ENCODE data around the gene WDR48.
"Not testable (repeated sequence)": the region's sequence is repeated elsewhere in the genome, so short reads cannot be mapped to it uniquely, and the experiment has no call there.

Gene WDR48

DNA sequence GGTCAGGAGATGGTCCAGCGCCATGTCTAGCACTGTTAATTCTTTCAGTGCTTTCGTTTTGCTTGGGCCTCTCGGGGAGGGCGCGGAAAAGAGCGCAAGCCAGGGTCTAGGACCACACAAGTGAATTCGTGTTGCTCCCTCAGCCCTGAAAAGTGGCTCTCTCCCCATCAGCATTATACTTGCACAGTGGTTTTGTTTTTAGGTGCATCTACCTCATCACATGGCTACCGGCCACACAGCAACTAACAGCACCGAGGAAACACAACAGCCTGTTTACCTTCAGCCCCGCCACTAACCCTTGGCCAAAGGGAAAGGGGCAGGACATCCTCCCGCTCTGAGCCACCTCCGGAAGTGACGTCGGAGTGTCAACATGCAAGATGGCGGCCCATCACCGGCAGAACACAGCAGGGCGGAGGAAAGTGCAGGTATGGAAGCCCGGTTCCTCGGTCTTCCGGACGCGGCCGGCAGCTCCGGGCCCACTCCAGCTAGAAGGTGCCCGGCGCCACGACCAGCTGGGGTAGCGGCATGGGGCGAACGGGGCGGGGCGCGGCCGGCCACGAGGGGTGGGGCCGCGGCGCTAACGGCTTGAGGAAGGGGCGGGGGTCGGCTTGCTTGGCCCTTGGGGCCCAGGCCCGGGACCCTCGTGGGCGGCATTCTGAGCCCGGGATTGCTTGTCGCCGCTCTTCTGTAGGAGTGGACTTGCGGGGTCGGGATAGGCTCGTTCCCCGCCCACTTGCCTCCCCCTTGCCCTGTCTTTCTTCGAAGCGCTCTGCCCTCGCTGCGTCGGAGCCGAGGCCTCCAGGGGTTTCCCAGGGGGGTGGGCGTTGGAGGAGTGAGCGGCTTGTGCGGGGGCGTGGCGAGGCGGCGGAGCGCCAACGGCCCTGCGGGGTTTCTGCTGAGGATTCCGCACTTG, at the start of gene WDR48, which contains the start of gene SCN11A:
Gene WDR48 (plus strand): TSS at position 368 of the 913 bp plus-strand sequence. CDS start 10 bp downstream, at position 378.
Gene SCN11A (minus strand): TSS at position 296 of the 913 bp plus-strand sequence. CDS start 101,582 bp downstream, outside the sequence.
- DNase-seq: peak; percentile 86

DNA sequence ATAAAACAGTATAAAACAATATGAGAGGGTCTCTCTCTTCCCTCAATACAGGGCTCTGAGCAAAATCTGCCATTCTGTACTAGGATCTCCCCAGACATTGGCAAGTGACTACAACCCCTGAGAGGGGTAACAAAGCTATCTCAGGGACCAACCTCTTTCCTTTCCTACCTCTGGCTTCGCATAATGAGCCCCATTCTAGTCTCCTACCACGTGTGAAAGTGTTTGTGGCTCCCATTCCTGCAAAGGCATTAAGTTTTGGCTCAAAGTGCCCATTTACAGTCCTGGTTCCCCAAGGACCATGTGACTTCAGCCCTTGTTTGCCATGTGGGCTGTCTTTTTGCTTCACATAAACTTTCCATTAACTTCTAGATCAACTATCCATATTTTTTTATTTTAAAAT, 46.5 kb upstream of the WDR48 start:
- no peak for DNase-seq

DNA sequence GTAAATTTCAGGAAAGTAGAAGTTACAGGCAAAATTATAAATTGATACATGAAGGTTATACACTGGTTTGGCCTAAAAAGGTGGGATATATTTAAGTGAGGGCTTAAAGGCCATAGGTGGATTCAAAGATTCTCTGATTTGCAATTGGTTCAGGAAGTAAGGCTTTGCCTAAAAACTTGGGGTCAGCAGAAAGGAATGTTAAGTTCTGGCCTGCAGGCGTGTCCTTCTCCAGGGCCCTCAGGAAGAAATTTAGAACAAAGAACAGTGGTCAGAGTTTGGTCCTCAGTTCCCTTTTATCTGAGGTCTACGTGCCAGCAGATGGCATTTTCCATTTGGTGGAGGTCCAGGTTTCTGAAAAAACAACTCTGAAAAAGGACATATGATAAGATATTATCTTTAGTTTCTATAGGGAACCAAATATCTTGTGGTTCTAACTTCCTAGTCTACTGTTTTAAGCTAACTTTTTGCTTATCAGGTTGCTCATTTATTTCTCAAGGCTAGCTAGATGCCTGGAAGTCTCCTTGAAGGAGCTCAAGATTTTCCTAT, 40.6 kb upstream of the WDR48 start:
- no peak for DNase-seq

- DNase-seq: no peak
These were observed 38.5 kb upstream of the WDR48 start for GRCh38 chr3:39013289-39013688.

DNA sequence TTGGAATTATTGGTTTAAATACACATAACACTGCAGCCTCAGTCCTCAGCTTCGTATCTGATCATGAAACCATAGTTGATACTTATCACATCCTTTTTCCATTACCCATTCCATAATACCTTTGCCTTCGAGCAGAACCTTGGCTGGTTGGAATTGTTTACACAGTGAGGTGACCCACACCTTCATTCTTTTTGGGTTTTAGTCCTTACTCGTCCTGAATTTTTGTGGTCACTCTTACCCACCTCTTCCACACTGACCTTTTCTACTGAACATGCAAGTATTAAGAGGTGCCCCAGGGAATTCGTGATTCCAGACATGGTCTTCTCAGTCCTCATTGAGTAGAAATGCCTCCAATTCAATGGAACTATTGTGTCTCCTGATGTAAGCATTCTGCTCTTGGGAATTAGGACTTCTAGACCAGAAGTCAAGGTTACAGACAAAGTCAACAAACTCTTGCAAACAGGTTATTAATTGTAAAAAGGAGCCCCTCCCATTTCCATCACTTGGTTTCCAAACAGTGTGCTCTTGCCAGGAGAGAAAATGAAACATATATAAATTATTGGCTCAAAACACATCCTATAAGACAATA, 37.8 kb upstream of the WDR48 start:
- DNase-seq: no peak

DNA sequence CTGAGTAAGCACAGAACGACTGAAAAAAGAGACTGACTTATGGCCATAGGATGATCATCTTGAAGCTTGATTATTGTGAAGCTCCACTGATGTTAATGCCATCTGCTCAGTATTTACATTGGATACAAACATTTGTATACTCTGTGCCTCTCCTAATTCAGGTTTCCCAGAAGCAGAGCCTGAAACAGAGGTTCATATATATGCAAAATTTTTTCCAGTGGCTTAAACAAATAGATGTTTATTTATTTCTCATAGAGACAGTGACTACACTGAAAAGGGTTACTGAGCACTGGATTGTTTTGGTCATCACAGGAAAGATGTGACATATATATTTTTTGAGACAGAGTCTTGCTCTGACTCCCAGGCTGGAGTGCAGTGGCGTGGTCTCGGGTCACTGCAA, 36.4 kb upstream of the WDR48 start:
- no peak for DNase-seq

DNA sequence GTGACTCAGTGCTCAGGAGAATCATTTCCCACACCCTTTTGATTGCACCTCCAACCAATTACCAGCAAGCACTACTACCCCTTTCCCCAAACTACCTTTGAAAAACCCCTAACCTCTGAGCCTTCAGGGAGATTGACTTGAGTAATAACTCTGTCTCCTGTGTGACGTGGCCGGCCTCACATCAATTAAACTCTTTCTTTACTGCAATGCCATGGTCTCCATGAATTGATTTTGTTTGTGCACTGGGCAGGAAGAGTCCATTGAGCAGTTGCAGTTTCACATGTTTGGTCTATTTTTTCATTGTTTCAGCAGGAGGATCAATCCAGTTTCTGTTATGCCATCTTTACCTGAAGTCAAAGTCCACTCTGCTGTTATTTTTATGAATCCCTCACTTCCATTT, 32.5 kb upstream of the WDR48 start:
- DNase-seq: no peak

GRCh38 chr3:39021029-39021428, 30.8 kb upstream of the WDR48 start:
- DNase-seq: no peak

GRCh38 chr3:39021465-39022285, 30.1 kb upstream of the WDR48 start:
- no peak for DNase-seq

GRCh38 chr3:39022286-39022630, 29.6 kb upstream of the WDR48 start:
- DNase-seq: no peak

- no peak for DNase-seq
These were observed 27.3 kb upstream of the WDR48 start for GRCh38 chr3:39024497-39024896.

GRCh38 chr3:39025222-39025970, 26.4 kb upstream of the WDR48 start:
- DNase-seq: no peak

- no peak for DNase-seq
These were observed 23.3 kb upstream of the WDR48 start for GRCh38 chr3:39028546-39028945.

DNA sequence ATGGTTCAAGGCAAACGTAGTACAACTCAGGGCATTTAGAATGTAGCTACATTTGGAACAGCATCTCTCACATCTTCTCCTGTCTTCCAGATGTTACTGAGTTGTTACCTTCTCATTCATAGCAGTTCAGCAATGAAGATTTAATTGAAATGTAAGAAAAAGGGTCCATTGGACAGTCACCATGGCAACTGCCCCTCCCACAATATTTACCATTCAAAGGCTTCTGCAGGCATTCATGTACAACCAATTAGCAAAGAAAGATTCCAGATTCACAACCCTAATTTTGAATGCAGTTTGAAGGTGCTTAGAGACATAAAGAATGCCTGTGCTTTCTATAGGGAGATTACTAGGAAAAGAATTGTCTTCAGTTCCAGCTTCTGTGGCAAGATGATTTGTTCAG, 22.3 kb upstream of the WDR48 start:
- DNase-seq: no peak

- DNase-seq: no peak
These were observed 13.7 kb upstream of the WDR48 start for GRCh38 chr3:39038165-39038564.

DNA sequence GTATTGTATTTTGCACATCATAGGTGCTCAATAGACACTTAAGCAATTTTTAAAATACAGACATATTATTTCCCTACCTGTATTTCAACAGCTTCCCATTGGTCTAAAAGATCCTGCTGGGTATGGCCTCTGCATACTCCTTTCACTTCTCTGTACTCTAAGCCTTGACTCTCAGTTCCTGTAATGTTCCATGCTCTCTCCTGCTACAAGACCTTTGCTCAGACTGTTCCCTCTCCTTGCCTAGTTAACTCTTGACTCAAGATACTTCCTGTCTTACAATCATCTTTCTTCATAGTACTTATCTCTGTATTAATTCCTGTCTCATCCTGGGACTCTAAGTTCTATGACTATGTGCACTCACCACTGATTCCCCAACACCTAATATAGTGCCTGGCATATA, 1.8 kb upstream of the WDR48 start:
- no peak for DNase-seq

GRCh38 chr3:39052583-39052982, 767 bp downstream of the WDR48 start:
- no peak for DNase-seq

GRCh38 chr3:39053696-39054095, 1.9 kb downstream of the WDR48 start:
- no peak for DNase-seq

GRCh38 chr3:39056151-39056550, 4.3 kb downstream of the WDR48 start:
- no peak for DNase-seq

GRCh38 chr3:39061228-39061627, 9.4 kb downstream of the WDR48 start:
- DNase-seq: not testable (repeated sequence)

GRCh38 chr3:39062180-39062579, 10.4 kb downstream of the WDR48 start:
- no peak for DNase-seq

DNA sequence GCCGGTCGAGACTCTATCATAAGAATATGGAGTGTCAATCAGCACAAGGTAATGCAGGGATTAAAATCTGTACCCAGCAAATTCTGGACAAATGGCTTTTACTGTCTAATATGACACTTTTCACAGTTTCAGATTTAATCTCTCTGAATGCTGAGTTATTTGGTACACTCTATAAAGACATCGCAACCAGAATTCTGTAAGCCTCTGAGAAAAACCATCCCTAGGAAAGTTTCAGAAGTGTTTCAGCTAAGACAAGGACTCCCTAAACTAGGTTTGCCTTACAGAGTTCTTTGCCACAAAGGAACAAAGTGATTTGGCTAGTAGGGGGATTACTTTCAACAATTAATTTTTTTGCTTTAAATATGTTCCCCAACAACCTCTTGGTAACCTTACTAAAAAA, 11.3 kb downstream of the WDR48 start:
- no peak for DNase-seq
